GM10266 (cell line): ENCODE measurements around the gene C11orf54.
"Not testable (repeated sequence)": the region's sequence is repeated elsewhere in the genome, so short reads cannot be mapped to it uniquely, and the experiment has no call there.

Experiments used
- DNase-seq: peaks from one replicate; pipeline ENCODE4 v3.0.0; 2012; ENCODE audit errors: extremely low spot score
- TF ChIP-seq, protein P1 (sequence below): IDR thresholded peaks from 2 replicates; pipeline ENCODE4 v1.5.1; 2012; ENCODE audit warnings: mild to moderate bottlenecking, low read depth; ENCODE audit not compliant: control insufficient read depth, insufficient read depth; ENCODE audit errors: missing control alignments

Gene C11orf54

DNA sequence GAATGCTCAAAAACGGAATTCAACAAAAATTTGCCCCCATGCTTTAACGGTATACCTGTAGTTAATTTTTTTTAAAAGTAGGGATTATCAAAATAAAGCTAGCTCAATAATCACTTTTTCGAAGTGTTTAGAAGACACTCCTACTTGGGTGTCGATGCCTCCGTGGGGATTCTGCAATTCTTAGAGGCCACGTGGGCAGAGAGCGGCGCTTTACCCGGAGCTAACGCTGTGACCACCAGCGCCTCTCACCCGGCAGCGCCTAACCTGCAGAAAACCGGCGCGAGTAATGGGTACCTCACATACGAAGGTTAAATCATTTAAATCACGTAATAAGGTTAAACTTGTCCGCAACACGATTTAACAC, 760 bp upstream of the C11orf54 start:
- TF ChIP-seq, protein P1, sequence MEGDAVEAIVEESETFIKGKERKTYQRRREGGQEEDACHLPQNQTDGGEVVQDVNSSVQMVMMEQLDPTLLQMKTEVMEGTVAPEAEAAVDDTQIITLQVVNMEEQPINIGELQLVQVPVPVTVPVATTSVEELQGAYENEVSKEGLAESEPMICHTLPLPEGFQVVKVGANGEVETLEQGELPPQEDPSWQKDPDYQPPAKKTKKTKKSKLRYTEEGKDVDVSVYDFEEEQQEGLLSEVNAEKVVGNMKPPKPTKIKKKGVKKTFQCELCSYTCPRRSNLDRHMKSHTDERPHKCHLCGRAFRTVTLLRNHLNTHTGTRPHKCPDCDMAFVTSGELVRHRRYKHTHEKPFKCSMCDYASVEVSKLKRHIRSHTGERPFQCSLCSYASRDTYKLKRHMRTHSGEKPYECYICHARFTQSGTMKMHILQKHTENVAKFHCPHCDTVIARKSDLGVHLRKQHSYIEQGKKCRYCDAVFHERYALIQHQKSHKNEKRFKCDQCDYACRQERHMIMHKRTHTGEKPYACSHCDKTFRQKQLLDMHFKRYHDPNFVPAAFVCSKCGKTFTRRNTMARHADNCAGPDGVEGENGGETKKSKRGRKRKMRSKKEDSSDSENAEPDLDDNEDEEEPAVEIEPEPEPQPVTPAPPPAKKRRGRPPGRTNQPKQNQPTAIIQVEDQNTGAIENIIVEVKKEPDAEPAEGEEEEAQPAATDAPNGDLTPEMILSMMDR = no peak
- DNase-seq = peak; percentile 24

DNA sequence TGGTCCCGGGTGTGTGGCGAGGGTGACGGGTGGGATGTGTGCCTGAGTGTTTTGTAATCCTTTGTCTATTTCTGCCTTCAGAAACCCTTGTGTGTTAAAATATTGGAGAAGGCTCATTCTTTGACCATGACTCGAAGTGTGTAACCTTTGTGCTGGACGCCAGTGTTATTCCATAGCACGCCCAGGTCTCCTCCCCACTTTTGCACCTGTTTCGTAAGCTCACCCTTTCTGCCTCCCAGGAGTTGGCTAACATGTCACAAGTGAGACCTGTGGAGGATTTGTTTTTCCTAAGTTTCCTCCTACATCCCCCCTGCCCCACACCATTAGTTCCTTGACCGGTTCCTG, 382 bp downstream of the C11orf54 start:
- TF ChIP-seq, protein P1 = no peak
- peak; percentile 27 for DNase-seq

DNA sequence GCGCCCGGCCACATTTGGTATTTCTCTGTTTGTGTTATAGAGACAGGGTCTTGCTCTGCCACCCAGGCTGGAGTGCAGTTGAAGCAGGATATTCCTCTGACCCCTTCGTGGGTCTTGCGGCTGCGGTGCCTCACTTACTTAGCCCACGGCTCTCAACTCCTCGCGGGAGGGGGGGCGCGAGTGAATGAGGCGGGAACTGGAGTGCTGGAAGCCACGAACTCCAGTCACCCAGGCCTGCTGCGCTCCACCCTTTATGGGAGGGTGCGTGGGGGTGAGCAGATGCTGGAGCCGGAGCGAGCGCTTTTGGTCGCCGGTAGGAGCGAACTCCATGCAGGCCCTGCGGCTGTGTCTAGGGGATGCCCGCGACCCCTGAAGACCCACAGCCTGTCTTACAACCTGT, 1.8 kb downstream of the C11orf54 start:
- TF ChIP-seq, protein P1 = no peak
- no peak for DNase-seq

- TF ChIP-seq, protein P1 = no peak
- no peak for DNase-seq
Observed at GRCh38 chr11:93744669-93745004, 3.2 kb downstream of the C11orf54 start.

GRCh38 chr11:93745005-93745755, 3.7 kb downstream of the C11orf54 start:
- DNase-seq = not testable (repeated sequence)

DNA sequence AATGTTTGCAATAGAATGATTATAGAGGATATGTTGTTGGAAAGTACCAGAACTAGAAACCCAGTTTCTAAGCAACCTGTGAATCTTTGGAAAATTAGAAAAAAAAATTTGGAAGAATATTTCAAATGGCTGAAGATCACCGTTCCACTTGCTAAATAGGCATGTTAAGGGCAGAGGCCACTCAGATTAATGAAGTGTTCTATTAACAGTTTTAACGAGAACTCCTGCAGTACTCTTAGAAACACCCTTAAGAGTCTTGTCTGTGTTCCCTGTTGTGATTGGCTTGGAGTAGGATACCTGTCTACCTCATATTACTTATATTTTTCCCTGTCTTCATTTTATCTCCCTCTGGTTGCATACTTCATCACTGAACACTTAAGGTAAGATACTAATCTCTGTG, 4.6 kb downstream of the C11orf54 start:
- no peak for DNase-seq
- TF ChIP-seq, protein P1 = no peak

DNA sequence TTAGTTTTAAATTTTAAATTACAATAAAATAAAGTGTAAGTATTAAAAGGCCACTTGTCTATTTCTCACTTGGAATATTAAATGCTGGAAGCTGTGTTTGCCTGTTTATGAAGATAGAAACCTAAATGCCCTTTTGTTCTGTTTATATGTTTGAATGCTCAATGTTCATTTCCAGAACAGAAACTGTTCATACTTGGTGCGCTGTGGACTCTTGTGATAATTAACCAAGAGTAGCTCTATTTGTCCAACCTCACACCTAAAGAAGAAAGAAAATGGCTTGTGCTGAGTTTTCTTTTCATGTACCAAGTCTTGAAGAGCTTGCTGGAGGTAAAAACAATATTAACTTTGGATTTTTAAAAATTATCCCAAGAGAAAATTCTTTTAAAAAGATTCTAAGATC, 5.7 kb downstream of the C11orf54 start:
- DNase-seq = peak; percentile 12
- TF ChIP-seq, protein P1 = no peak

DNA sequence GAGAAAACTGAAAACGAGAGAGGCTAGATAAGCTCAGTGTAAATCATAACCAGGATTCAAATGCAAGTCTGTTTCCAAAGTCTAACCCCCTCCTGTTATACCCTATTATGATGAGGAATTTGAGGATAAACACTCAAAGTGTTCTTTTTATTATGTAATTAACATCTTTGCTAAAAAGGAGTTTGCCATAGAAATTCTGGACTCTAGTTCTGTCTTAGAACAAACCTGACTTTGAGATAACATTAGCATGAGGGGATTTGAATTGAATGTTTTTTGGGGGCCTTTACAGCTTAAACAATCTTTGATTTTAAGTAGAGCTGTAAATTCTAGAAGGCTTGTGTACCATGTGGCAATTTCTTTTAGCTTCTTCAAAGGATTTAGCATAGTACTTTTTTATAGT, 9.5 kb downstream of the C11orf54 start:
- TF ChIP-seq, protein P1 = no peak
- no peak for DNase-seq
